ENCODE data around the gene SAMD8. TPM values are rescaled to one million over a fixed set of nuclear protein-coding genes. Genes with fewer than 3 reads are reported as not detected.
"Not testable (repeated sequence)": the region's sequence is repeated elsewhere in the genome, so short reads cannot be mapped to it uniquely, and the experiment has no call there.

Gene SAMD8
- total and polyA plus RNA-seq, 2 donors (not counting 3 experiments of a cell fraction or from before 2014, with no cell fraction given): 19.6 to 22.8 TPM

- CTCF ChIA-PET: no interaction called here
- Histone ChIP-seq H3K9me1 (replicated peaks; ENCODE audit: control insufficient read depth, extremely low read depth, insufficient read depth, low read length) (no peaks in the 10 kb centered on the region), H4K20me1 (replicated peaks; ENCODE audit: control insufficient read depth, extremely low read depth, insufficient read depth, low read length) (no peaks in the 10 kb centered on the region), H3K4me1 (ENCODE audit: control insufficient read depth, extremely low read depth, insufficient read depth, low read length) (peaks cover 6% of the 10 kb centered on the region), H3K27me3 (ENCODE audit: control insufficient read depth in 2 of 2, insufficient read depth in 2 of 2, low read length in 2 of 2) (no peaks in the 10 kb centered on the region), H3K79me2 (ENCODE audit: control insufficient read depth, insufficient read depth, low read length) (peaks cover 69% of the 10 kb centered on the region), H3K9ac (replicated peaks; ENCODE audit: extremely low read depth, insufficient read depth, low read length) (no peak overlapping the region), H3K9me3 (replicated peaks; ENCODE audit: control insufficient read depth, insufficient read depth, low read length) (no peaks in the 10 kb centered on the region), H3K36me3 (ENCODE audit: control insufficient read depth in 2 of 2, extremely low read depth in 1 of 2, insufficient read depth in 2 of 2, low read length in 2 of 2) (no peaks in the 10 kb centered on the region), H3K4me3 (replicated peaks in 1 of 3; ENCODE audit: insufficient read depth in 1 of 3, low read depth in 1 of 3, low read length in 3 of 3) (no peak overlapping the region), H3K27ac (ENCODE audit: insufficient read depth, low read depth, low read length) (no peak overlapping the region), H3K4me2 (ENCODE audit: insufficient read depth, low read length) (no peak overlapping the region), H2AFZ (ENCODE audit: low read depth, low read length) (no peak overlapping the region)
- no TSS peak for BruUV-seq (replicated peaks)
- DNase-seq (ENCODE audit: low read depth, low spot score) (no peak), FAIRE-seq (no peak)
- dilution Hi-C loops (cut with MboI; ENCODE audit: extremely low pct_ligation_motif_present, low sequenced_read_pairs): no loop called here
- POLR2A ChIA-PET: no interaction called here
- intact Hi-C loops (cut with micrococcal nuclease): loop anchor here (10.0 kb wide), 1 partner anchor 963 kb away; the partner anchor contains the start of genes ADK and AP3M1
- TF ChIP-seq EZH2 (IDR thresholded peaks at IDR 0.05; ENCODE audit: borderline replicate concordance, low read depth, low read length, severe bottlenecking) (no peak), POLR2A (IDR thresholded peaks at IDR 0.05; ENCODE audit: low read depth, low read length) (no peak), FOS (IDR thresholded peaks at IDR 0.05; ENCODE audit: borderline replicate concordance, insufficient read depth, low read length) (no peak), CTCF (IDR thresholded peaks at IDR 0.05; ENCODE audit: extremely low read depth in 1 of 2, insufficient read depth in 1 of 2, low read depth in 1 of 2, low read length in 2 of 2) (no peak), GATA2 (IDR thresholded peaks at IDR 0.05; ENCODE audit: insufficient read depth, insufficient read length, low read depth, low read length) (no peak), POLR2AphosphoS5 (IDR thresholded peaks at IDR 0.05; ENCODE audit: insufficient read depth, low read depth, low read length) (no peak), JUN (IDR thresholded peaks at IDR 0.05; ENCODE audit: borderline replicate concordance, insufficient read depth, insufficient read length, low read depth) (no peak), MYC (IDR thresholded peaks at IDR 0.05; ENCODE audit: low read depth, low read length) (no peak), MAX (IDR thresholded peaks at IDR 0.05; ENCODE audit: insufficient read depth, insufficient read length) (no peak)
Measured at GRCh38 chr10:75117995-75118394, 6.5 kb downstream of the SAMD8 start.

DNA sequence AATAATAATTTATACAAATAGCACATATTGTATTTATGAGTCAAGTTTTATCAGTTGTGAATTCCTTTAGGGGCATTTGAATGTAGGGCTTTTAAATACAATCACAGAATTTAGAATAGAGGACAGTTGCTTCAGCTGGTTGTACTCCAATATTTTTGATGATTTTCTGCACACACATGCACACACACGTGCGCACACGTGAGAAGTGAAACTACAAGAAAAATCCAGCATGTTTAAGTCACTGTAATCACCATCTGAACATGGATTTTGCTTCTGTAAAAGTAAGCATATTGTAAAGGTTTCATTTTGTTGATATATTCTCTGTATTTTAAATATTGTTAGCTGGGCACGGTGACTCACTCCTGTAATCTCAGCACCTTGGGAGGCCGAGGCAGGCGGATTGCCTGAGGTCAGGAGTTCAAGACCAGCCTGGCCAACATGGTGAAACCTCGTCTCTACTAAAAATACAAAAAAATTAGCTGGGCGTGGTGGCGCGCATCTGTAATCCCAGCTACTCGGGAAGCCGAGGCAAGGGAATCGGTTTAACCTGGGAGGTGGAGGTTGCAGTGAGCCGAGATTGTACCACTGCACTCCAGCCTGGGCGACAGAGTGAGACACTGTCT, 8.1 kb downstream of the SAMD8 start:
- H4K20me1 ChIP-seq (replicated peaks; ENCODE audit: control insufficient read depth, extremely low read depth, insufficient read depth, low read length); H2AFZ ChIP-seq (ENCODE audit: low read depth, low read length); H3K4me3 ChIP-seq (replicated peaks in 1 of 3; ENCODE audit: insufficient read depth in 1 of 3, low read depth in 1 of 3, low read length in 3 of 3); H3K4me1 ChIP-seq (ENCODE audit: control insufficient read depth, extremely low read depth, insufficient read depth, low read length); FAIRE-seq; BruUV-seq (replicated peaks); H3K9me3 ChIP-seq (replicated peaks; ENCODE audit: control insufficient read depth, insufficient read depth, low read length); H3K27ac ChIP-seq (ENCODE audit: insufficient read depth, low read depth, low read length); dilution Hi-C loops (cut with MboI; ENCODE audit: extremely low pct_ligation_motif_present, low sequenced_read_pairs); H3K27me3 ChIP-seq (ENCODE audit: control insufficient read depth in 2 of 2, insufficient read depth in 2 of 2, low read length in 2 of 2); H3K4me2 ChIP-seq (ENCODE audit: insufficient read depth, low read length); H3K36me3 ChIP-seq (ENCODE audit: control insufficient read depth in 2 of 2, extremely low read depth in 1 of 2, insufficient read depth in 2 of 2, low read length in 2 of 2); DNase-seq (ENCODE audit: low read depth, low spot score); H3K9me1 ChIP-seq (replicated peaks; ENCODE audit: control insufficient read depth, extremely low read depth, insufficient read depth, low read length); POLR2A ChIA-PET; H3K9ac ChIP-seq (replicated peaks; ENCODE audit: extremely low read depth, insufficient read depth, low read length): not testable (repeated sequence)
- CTCF ChIA-PET: interaction anchor here (1.0 to 1.1 kb wide), 2 partner anchors 10 to 16 kb away, joined by 3 read pairs; a partner anchor contains a TSS
- peaks cover 63% of the 10 kb centered on the region for H3K79me2 ChIP-seq (ENCODE audit: control insufficient read depth, insufficient read depth, low read length)
- intact Hi-C loops (cut with micrococcal nuclease): loop anchor here (10.0 kb wide), 1 partner anchor 965 kb away; the partner anchor contains the start of genes ADK and AP3M1
